Neural cell (in vitro differentiated cells): ENCODE results near the gene PIGZ. TPM values are rescaled to one million over a fixed set of nuclear protein-coding genes. Genes with fewer than 3 reads are reported as not detected.

Source experiments
- H2AFZ ChIP-seq: fragments of 200-600, 300-800 bp; sonication (generic), shearing (Covaris generic); 2 replicates; pipeline ENCODE4 v1.6.0; 2014; ENCODE audit warnings: low read depth, mild to moderate bottlenecking, antibody characterized with exemption, low read length, moderate library complexity
- H3F3A ChIP-seq: fragments of 200-600 bp; shearing (Covaris generic); 2 replicates; pipeline ENCODE4 v1.6.1; 2016; ENCODE audit warnings: mild to moderate bottlenecking, moderate library complexity, mixed read lengths, antibody characterized with exemption, low read length; ENCODE audit not compliant: insufficient read depth, poor library complexity, severe bottlenecking
- H3K27ac ChIP-seq: fragments of 200-600, 300-800 bp; sonication (generic), shearing (Covaris generic); 2 replicates; pipeline ENCODE4 v1.5.1; 2014; ENCODE audit warnings: mild to moderate bottlenecking, low read length, moderate library complexity
- H3K27me3 ChIP-seq: fragments of 300-800, 200-600 bp; sonication (generic), shearing (Covaris generic); 2 replicates; pipeline ENCODE4 v1.6.0; 2014; ENCODE audit warnings: mild to moderate bottlenecking, low read depth, low read length, moderate library complexity; ENCODE audit not compliant: insufficient read depth
- H3K36me3 ChIP-seq: fragments of 300-800, 200-600 bp; sonication (generic), shearing (Covaris generic); 2 replicates; pipeline ENCODE4 v1.5.1; 2014; ENCODE audit warnings: mild to moderate bottlenecking, antibody characterized with exemption, low read length, moderate library complexity; ENCODE audit not compliant: insufficient read depth
- H3K4me2 ChIP-seq: fragments of 300-800, 200-600 bp; sonication (generic), shearing (Covaris generic); 2 replicates; pipeline ENCODE4 v1.6.0; 2014; ENCODE audit warnings: mild to moderate bottlenecking, low read length
- H3K4me3 ChIP-seq: fragments of 300-800, 200-600 bp; sonication (generic), shearing (Covaris generic); 2 replicates; pipeline ENCODE4 v1.5.1; 2014; ENCODE audit warnings: mild to moderate bottlenecking, low read length, moderate library complexity
- H3K79me2 ChIP-seq: fragments of 200-600 bp; shearing (Covaris generic); replicated peaks from 2 replicates; pipeline ENCODE4 v1.6.0; 2014; ENCODE audit warnings: mild to moderate bottlenecking, low read length, moderate library complexity; ENCODE audit not compliant: insufficient read depth
- H3K9ac ChIP-seq: fragments of 300-800, 200-600 bp; sonication (generic), shearing (Covaris generic); 2 replicates; pipeline ENCODE4 v1.6.1; 2016; ENCODE audit warnings: mild to moderate bottlenecking, low read length, mixed read lengths
- H3K9me2 ChIP-seq: fragments of 200-600 bp; shearing (Covaris generic); 2 replicates; pipeline ENCODE4 v1.6.1; 2016; ENCODE audit warnings: mild to moderate bottlenecking, low read length, mixed read lengths; ENCODE audit not compliant: insufficient read depth
- H3K9me3 ChIP-seq: fragments of 200-600, 300-800 bp; sonication (generic), shearing (Covaris generic); 2 replicates; pipeline ENCODE4 v1.6.1; 2016; ENCODE audit warnings: mild to moderate bottlenecking, mixed run types, low read length, moderate library complexity, mixed read lengths
- H4K20me1 ChIP-seq: fragments of 200-600 bp; shearing (Covaris generic); 2 replicates; pipeline ENCODE4 v1.6.1; 2016; ENCODE audit warnings: mild to moderate bottlenecking, mixed run types; ENCODE audit not compliant: insufficient read depth
- EZH2 ChIP-seq: fragments of 200-600, 300-800 bp; shearing (Covaris generic), sonication (generic); IDR thresholded peaks from 2 replicates; pipeline ENCODE4 v1.6.1; 2014; ENCODE audit warnings: antibody characterized with exemption, low read length, borderline replicate concordance, mild to moderate bottlenecking; ENCODE audit not compliant: insufficient read depth, poor library complexity, severe bottlenecking
- REST ChIP-seq: IDR thresholded peaks from 2 replicates; pipeline ENCODE4 v1.6.1; 2012; ENCODE audit warnings: borderline replicate concordance
- SMC3 ChIP-seq: fragments of 450-650 bp; conservative IDR thresholded peaks from 2 replicates; pipeline ENCODE4 v1.6.1; 2014; ENCODE audit warnings: antibody characterized with exemption, mild to moderate bottlenecking, moderate library complexity; ENCODE audit not compliant: poor library complexity
- TAF1 ChIP-seq: IDR thresholded peaks from 2 replicates; pipeline ENCODE4 v1.6.1; 2012; ENCODE audit warnings: low read depth
- polyA plus RNA-seq: library from polyadenylated mRNA; depleted of rRNA; stranded (reverse); fragments of >200 nt; gene quantifications from 2 replicates; pipeline ENCODE4 v1.2.3, GENCODE V29; 2014
- TF ChIP-seq, protein P1 (sequence below): fragments of 450-650 bp; IDR thresholded peaks from 2 replicates; pipeline ENCODE4 v1.5.1; 2014; ENCODE audit warnings: antibody characterized with exemption, mild to moderate bottlenecking, moderate library complexity; ENCODE audit not compliant: poor library complexity, severe bottlenecking

The PIGZ gene
- polyA plus RNA-seq, 1 donor from 2014 or later, result 6.5 TPM

GRCh38 chr3:196987022-196987421, 18.4 kb upstream of the PIGZ start:
- Histone ChIP-seq H3K9me3 (peaks cover 2% of the 10 kb centered on the region), H3K36me3 (no peaks in the 10 kb centered on the region), H3K27me3 (no peaks in the 10 kb centered on the region), H3K9ac (no peak overlapping the region), H3K27ac (no peak overlapping the region), H3K79me2 (no peaks in the 10 kb centered on the region), H3F3A (no peaks in the 10 kb centered on the region), H3K4me2 (no peak overlapping the region), H3K9me2 (no peaks in the 10 kb centered on the region), H3K4me3 (no peak overlapping the region), H4K20me1 (no peaks in the 10 kb centered on the region), H2AFZ (no peak overlapping the region)
- TF ChIP-seq, protein P1, sequence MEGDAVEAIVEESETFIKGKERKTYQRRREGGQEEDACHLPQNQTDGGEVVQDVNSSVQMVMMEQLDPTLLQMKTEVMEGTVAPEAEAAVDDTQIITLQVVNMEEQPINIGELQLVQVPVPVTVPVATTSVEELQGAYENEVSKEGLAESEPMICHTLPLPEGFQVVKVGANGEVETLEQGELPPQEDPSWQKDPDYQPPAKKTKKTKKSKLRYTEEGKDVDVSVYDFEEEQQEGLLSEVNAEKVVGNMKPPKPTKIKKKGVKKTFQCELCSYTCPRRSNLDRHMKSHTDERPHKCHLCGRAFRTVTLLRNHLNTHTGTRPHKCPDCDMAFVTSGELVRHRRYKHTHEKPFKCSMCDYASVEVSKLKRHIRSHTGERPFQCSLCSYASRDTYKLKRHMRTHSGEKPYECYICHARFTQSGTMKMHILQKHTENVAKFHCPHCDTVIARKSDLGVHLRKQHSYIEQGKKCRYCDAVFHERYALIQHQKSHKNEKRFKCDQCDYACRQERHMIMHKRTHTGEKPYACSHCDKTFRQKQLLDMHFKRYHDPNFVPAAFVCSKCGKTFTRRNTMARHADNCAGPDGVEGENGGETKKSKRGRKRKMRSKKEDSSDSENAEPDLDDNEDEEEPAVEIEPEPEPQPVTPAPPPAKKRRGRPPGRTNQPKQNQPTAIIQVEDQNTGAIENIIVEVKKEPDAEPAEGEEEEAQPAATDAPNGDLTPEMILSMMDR, result no peak
- TF ChIP-seq SMC3 (no peak), REST (no peak)

GRCh38 chr3:196985954-196986885, 17.6 kb upstream of the PIGZ start:
- H3K9me2 ChIP-seq, result no peaks in the 10 kb centered on the region
- H3K9me3 ChIP-seq, result peaks cover 2% of the 10 kb centered on the region
- no peaks in the 10 kb centered on the region for H4K20me1 ChIP-seq
- no peak overlapping the region for H3K4me3 ChIP-seq
- H3K4me2 ChIP-seq, result no peak overlapping the region
- H3K79me2 ChIP-seq, result no peaks in the 10 kb centered on the region
- H3K36me3 ChIP-seq, result no peaks in the 10 kb centered on the region
- no peaks in the 10 kb centered on the region for H3K27me3 ChIP-seq
- H3K9ac ChIP-seq, result no peak overlapping the region
- no peaks in the 10 kb centered on the region for H3F3A ChIP-seq
- H2AFZ ChIP-seq, result no peak overlapping the region
- TF ChIP-seq EZH2, result no peak
- H3K27ac ChIP-seq, result no peak overlapping the region

DNA sequence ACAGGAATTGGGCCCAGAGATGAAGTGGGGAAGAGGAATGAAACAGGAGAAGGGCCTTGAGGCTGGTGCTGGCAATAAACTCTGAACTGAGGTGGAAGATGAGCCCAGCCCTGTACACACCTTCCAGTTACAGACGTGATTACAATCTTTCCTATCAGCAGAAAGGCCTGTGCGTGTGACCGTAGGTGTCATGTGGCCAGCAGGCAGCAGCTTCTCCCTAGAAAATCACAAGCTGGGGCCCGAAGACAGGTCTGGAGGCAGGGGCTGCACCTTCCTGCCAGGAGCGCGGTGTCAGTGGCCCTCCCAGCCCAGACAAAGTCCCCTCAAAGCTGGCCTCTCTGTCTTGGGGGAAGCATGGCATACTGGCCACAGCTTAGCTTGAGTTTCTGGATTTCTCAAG, 16.7 kb upstream of the PIGZ start:
- Histone ChIP-seq H2AFZ (no peak overlapping the region), H4K20me1 (no peaks in the 10 kb centered on the region), H3K9me2 (no peaks in the 10 kb centered on the region), H3K36me3 (no peaks in the 10 kb centered on the region), H3K9me3 (peaks cover 2% of the 10 kb centered on the region), H3K4me2 (no peak overlapping the region), H3K27me3 (no peaks in the 10 kb centered on the region), H3K9ac (no peak overlapping the region), H3F3A (no peaks in the 10 kb centered on the region), H3K27ac (no peak overlapping the region), H3K4me3 (no peak overlapping the region), H3K79me2 (no peaks in the 10 kb centered on the region)
- TF ChIP-seq EZH2 (no peak), SMC3 (no peak), TAF1 (no peak)
- TF ChIP-seq, protein P1, result no peak
